ENCODE measurements around the gene RPTN.

Gene RPTN

GRCh38 chr1:152159144-152159543 is at the start of gene RPTN:
TSS of gene RPTN (minus strand) at chr1:152159228. CDS start at chr1:152157889, 1,339 bp downstream.
- no peak for DNase-seq

GRCh38 chr1:152198982-152199381 is 40.0 kb upstream of the RPTN start:
- DNase-seq, result no peak

GRCh38 chr1:152197361-152197941 is 38.4 kb upstream of the RPTN start:
- no peak for DNase-seq

GRCh38 chr1:152191711-152192110 is 32.7 kb upstream of the RPTN start:
- no peak for DNase-seq

GRCh38 chr1:152191260-152191659 is 32.2 kb upstream of the RPTN start:
- no peak for DNase-seq

- DNase-seq, result no peak
Measured at GRCh38 chr1:152190589-152190988, 31.6 kb upstream of the RPTN start.

GRCh38 chr1:152189657-152190442 is 30.8 kb upstream of the RPTN start:
- DNase-seq, result no peak

- DNase-seq, result no peak
Measured at GRCh38 chr1:152188673-152189591, 29.9 kb upstream of the RPTN start.

- no peak for DNase-seq
Measured at GRCh38 chr1:152186556-152187285, 27.7 kb upstream of the RPTN start.

- no peak for DNase-seq
Measured at GRCh38 chr1:152185544-152186391, 26.7 kb upstream of the RPTN start.

GRCh38 chr1:152182944-152183361 is 23.9 kb upstream of the RPTN start:
- DNase-seq, result no peak

GRCh38 chr1:152182431-152182830 is 23.4 kb upstream of the RPTN start:
- DNase-seq, result no peak

- DNase-seq, result no peak
Measured at GRCh38 chr1:152179566-152179965, 20.5 kb upstream of the RPTN start.

- DNase-seq, result no peak
Measured at GRCh38 chr1:152170287-152170905, 11.4 kb upstream of the RPTN start.

GRCh38 chr1:152169366-152170025 is 10.5 kb upstream of the RPTN start:
- DNase-seq, result no peak

GRCh38 chr1:152168535-152168868 is 9.5 kb upstream of the RPTN start:
- DNase-seq, result no peak

- no peak for DNase-seq
Measured at GRCh38 chr1:152167835-152168534, 9.0 kb upstream of the RPTN start.

- no peak for DNase-seq
Measured at GRCh38 chr1:152166966-152167365, 7.9 kb upstream of the RPTN start.

- no peak for DNase-seq
Measured at GRCh38 chr1:152165286-152166077, 6.5 kb upstream of the RPTN start.
